IMR-90 (cell line): ENCODE results near the gene PRKN. TPM values are rescaled to one million over a fixed set of nuclear protein-coding genes. Genes with fewer than 3 reads are reported as not detected.

Source experiments
- ATAC-seq: fragments of 200-7000 bp; cut with Tn5 transposase; 2 replicates; pipeline ENCODE4 v1.9.1; 2020; ENCODE audit warnings: low read depth, mild to moderate bottlenecking, moderate library complexity
- BruUV-seq: library from RNA; stranded (reverse); fragments of 400-500 nt; replicated peaks from 2 replicates; lab custom pipeline; 2021; lab: Mats Ljungman, UMichigan
- CTCF ChIA-PET: fragments of 300-600 bp; formaldehyde crosslinking; extraction: SDS; loops from one replicate; lab custom pipeline; 2021; ENCODE audit warnings: antibody characterized with exemption; lab: Yijun Ruan, JAX
- POLR2A ChIA-PET: fragments of 300-600 bp; sonication (Branson Sonifier 250); formaldehyde crosslinking; loops from one replicate; lab custom pipeline; 2022; ENCODE audit warnings: antibody characterized with exemption; ENCODE audit not compliant: unreplicated experiment; lab: Charles Lee
- DNase-seq: peaks from one replicate; pipeline ENCODE4 v3.0.0; 2013
- H2AFZ ChIP-seq: replicated peaks from 2 replicates; pipeline ENCODE3; 2013; ENCODE audit warnings: low read length, mild to moderate bottlenecking; ENCODE audit not compliant: poor library complexity
- H2AK5ac ChIP-seq: 2 replicates; pipeline ENCODE4 v1.6.1; 2013; ENCODE audit warnings: low read depth, low read length, inconsistent platforms
- H2AK9ac ChIP-seq: replicated peaks from 2 replicates; pipeline ENCODE3; 2013; ENCODE audit warnings: mild to moderate bottlenecking, low read depth, low read length, moderate library complexity; ENCODE audit not compliant: poor library complexity
- H2BK120ac ChIP-seq: 2 replicates; pipeline ENCODE4 v1.6.1; 2013; ENCODE audit warnings: low read depth, low read length, inconsistent platforms
- H2BK15ac ChIP-seq: 3 replicates; pipeline ENCODE4 v1.6.1; 2013; ENCODE audit warnings: low read depth, low read length, inconsistent platforms
- H2BK20ac ChIP-seq: 2 replicates; pipeline ENCODE4 v1.6.1; 2013; ENCODE audit warnings: low read depth, mild to moderate bottlenecking, inconsistent platforms, low read length, moderate library complexity
- H2BK5ac ChIP-seq: 2 replicates; pipeline ENCODE4 v1.6.1; 2013; ENCODE audit warnings: mild to moderate bottlenecking, low read depth, low read length, inconsistent platforms; ENCODE audit not compliant: poor library complexity, severe bottlenecking
- H3K14ac ChIP-seq: replicated peaks from 2 replicates; pipeline ENCODE4 v1.6.1; 2013; ENCODE audit warnings: low read depth, low read length, inconsistent platforms
- H3K18ac ChIP-seq: 2 replicates; pipeline ENCODE4 v1.6.1; 2013; ENCODE audit warnings: low read depth, low read length, control low read depth
- H3K23ac ChIP-seq: 2 replicates; pipeline ENCODE4 v1.6.1; 2013; ENCODE audit warnings: low read depth, low read length, inconsistent platforms
- H3K27ac ChIP-seq: 2 replicates; pipeline ENCODE4 v1.5.1; 2013; ENCODE audit warnings: mild to moderate bottlenecking, control low read depth, low read length; ENCODE audit not compliant: insufficient read depth
- H3K27me3 ChIP-seq: 2 replicates; pipeline ENCODE4 v1.6.1; 2013; ENCODE audit warnings: low read length; ENCODE audit not compliant: control insufficient read depth, insufficient read depth
- H3K36me3 ChIP-seq: 2 replicates; pipeline ENCODE4 v1.6.1; 2013; ENCODE audit warnings: low read length, mixed read lengths; ENCODE audit not compliant: control insufficient read depth, insufficient read depth
- H3K4ac ChIP-seq: 2 replicates; pipeline ENCODE4 v1.6.1; 2013; ENCODE audit warnings: low read depth, low read length, inconsistent platforms
- H3K4me1 ChIP-seq: 2 replicates; pipeline ENCODE4 v1.6.1; 2013; ENCODE audit warnings: low read length, mixed read lengths; ENCODE audit not compliant: control insufficient read depth, insufficient read depth
- H3K4me2 ChIP-seq: 2 replicates; pipeline ENCODE4 v1.6.1; 2013; ENCODE audit warnings: low read depth, mild to moderate bottlenecking, control low read depth, low read length, moderate library complexity
- H3K4me3 ChIP-seq: 2 replicates; pipeline ENCODE4 v1.5.1; 2013; ENCODE audit warnings: low read depth, mild to moderate bottlenecking, control low read depth, low read length, moderate library complexity; ENCODE audit not compliant: insufficient read depth
- H3K56ac ChIP-seq: 2 replicates; pipeline ENCODE4 v1.6.1; 2013; ENCODE audit warnings: low read length, inconsistent platforms; ENCODE audit not compliant: insufficient read depth; ENCODE audit errors: extremely low read depth
- H3K79me1 ChIP-seq, 2 experiments: 2 replicates each; pipeline ENCODE4 v1.6.1; 2013; ENCODE audit warnings: low read length in 2 of 2, inconsistent platforms in 1 of 2, low read depth in 1 of 2
- H3K9ac ChIP-seq: 2 replicates; pipeline ENCODE4 v1.6.1; 2013; ENCODE audit warnings: low read depth, low read length, control low read depth
- H3K9me1 ChIP-seq: 2 replicates; pipeline ENCODE4 v1.6.1; 2013; ENCODE audit warnings: low read length, inconsistent platforms; ENCODE audit not compliant: insufficient read depth
- H3K9me3 ChIP-seq: 2 replicates; pipeline ENCODE4 v1.6.1; 2013; ENCODE audit warnings: low read length; ENCODE audit not compliant: control insufficient read depth, insufficient read depth
- H4K20me1 ChIP-seq: 2 replicates; pipeline ENCODE4 v1.6.1; 2013; ENCODE audit warnings: low read length, inconsistent platforms; ENCODE audit not compliant: insufficient read depth
- H4K5ac ChIP-seq: 2 replicates; pipeline ENCODE4 v1.6.1; 2013; ENCODE audit warnings: mild to moderate bottlenecking, low read depth, low read length, control low read depth
- H4K8ac ChIP-seq, 2 experiments: 2 replicates each; pipeline ENCODE4 v1.6.1; 2013; ENCODE audit warnings: low read depth in 2 of 2, low read length in 2 of 2, control low read depth in 1 of 2, inconsistent platforms in 1 of 2
- H4K91ac ChIP-seq: 2 replicates; pipeline ENCODE4 v1.6.1; 2013; ENCODE audit warnings: low read depth, low read length, inconsistent platforms; ENCODE audit not compliant: insufficient read depth
- BHLHE40 ChIP-seq: fragments of 150-350 bp; IDR thresholded peaks from 2 replicates; pipeline ENCODE4 v1.6.1; 2016; ENCODE audit warnings: mild to moderate bottlenecking, low read depth, low read length
- RCOR1 ChIP-seq: IDR thresholded peaks from 2 replicates; pipeline ENCODE4 v1.6.1; 2012; ENCODE audit warnings: mild to moderate bottlenecking, low read length, improper control_type of control experiment; ENCODE audit not compliant: insufficient replicate concordance
- RFX5 ChIP-seq: IDR thresholded peaks from 2 replicates; pipeline ENCODE4 v1.8.0; 2012; ENCODE audit warnings: low read depth, mild to moderate bottlenecking, low read length, moderate library complexity
- WGBS, 2 experiments: methylation state at CpG; one replicate each; pipeline versions ENCODE4 v1.1.5 to v1.1.7; 2013; ENCODE audit warnings: missing lambda C conversion rate in 2 of 2; ENCODE audit not compliant: insufficient read length in 1 of 2; ENCODE audit errors: extremely low coverage in 2 of 2; 5-methylcytosine and 5-hydroxymethylcytosine counted together
- dilution Hi-C: fragments of 300-500 bp; cut with HindIII; formaldehyde crosslinking; loops from one replicate; pipeline ENCODE4 v1.14.3; 2018; ENCODE audit warnings: low sequenced_read_pairs; ENCODE audit not compliant: unreplicated experiment
- in situ Hi-C: fragments of 300-500 bp; cut with MboI; formaldehyde crosslinking; loops from 3 replicates; pipeline ENCODE4 v1.14.3; 2019; ENCODE audit warnings: low sequenced_read_pairs, inconsistent platforms, mixed read lengths
- intact Hi-C: fragments of 100-400 bp; cut with micrococcal nuclease; formaldehyde crosslinking; loops from 2 replicates; pipeline ENCODE4 v1.10.0; 2022
- polyA plus RNA-seq, 3 experiments: library from polyadenylated mRNA; depleted of rRNA; stranded (reverse); fragments of >200 nt; gene quantifications; 2 replicates each; pipeline ENCODE4 v1.2.3, GENCODE V29; 2012; ENCODE audit warnings: low replicate concordance in 1 of 3
- total RNA-seq: library from RNA; depleted of rRNA; stranded (reverse); fragments of >200 nt; gene quantifications from 2 replicates; pipeline ENCODE4 v1.2.3, GENCODE V29; 2012
- TF ChIP-seq, protein P1 (sequence below): fragments of 150-350 bp; IDR thresholded peaks from 2 replicates; pipeline ENCODE4 v1.6.1; 2017; ENCODE audit warnings: mild to moderate bottlenecking, antibody characterized with exemption, low read length, low read depth
- TF ChIP-seq, protein P2 (sequence below): conservative IDR thresholded peaks from 2 replicates; pipeline ENCODE4 v1.5.1; 2012; ENCODE audit warnings: mild to moderate bottlenecking, low read depth, low read length, improper control_type of control experiment

Gene PRKN
- total and polyA plus RNA-seq, 2 of the 4 experiments (the other 2 are of a cell fraction), result 0.15 to 0.18 TPM

- H3K14ac ChIP-seq, result no peak overlapping the region
- no peaks in the 10 kb centered on the region for H3K27me3 ChIP-seq
- H3K4ac ChIP-seq, result no peak overlapping the region
- no TSS peak for BruUV-seq
- no peak overlapping the region for H2BK5ac ChIP-seq
- no peaks in the 10 kb centered on the region for H4K20me1 ChIP-seq
- no peak overlapping the region for H3K9ac ChIP-seq
- H3K79me1 ChIP-seq, result no peaks in the 10 kb centered on the region
- H3K27ac ChIP-seq, result no peak overlapping the region
- no peaks in the 10 kb centered on the region for H3K9me1 ChIP-seq
- ChIA-PET POLR2A (no interaction called here), CTCF (no interaction called here)
- H2BK20ac ChIP-seq, result no peak overlapping the region
- no peak overlapping the region for H3K4me2 ChIP-seq
- dilution Hi-C loops, result no loop called here
- no peak overlapping the region for H4K91ac ChIP-seq
- H2AK5ac ChIP-seq, result no peak overlapping the region
- no peaks in the 10 kb centered on the region for H3K4me1 ChIP-seq
- ATAC-seq (no peak), DNase-seq (no peak)
- WGBS, 2 experiments, result no CpG with 5 or more reads among the region's 1 CpG
- H3K23ac ChIP-seq, result no peak overlapping the region
- no peak overlapping the region for H4K5ac ChIP-seq
- in situ Hi-C loops, result no loop called here
- no peaks in the 10 kb centered on the region for H3K36me3 ChIP-seq
- H3K18ac ChIP-seq, result no peak overlapping the region
- no peak overlapping the region for H2BK120ac ChIP-seq
- no peak overlapping the region for H3K4me3 ChIP-seq
- H3K9me3 ChIP-seq, result peaks cover 13% of the 10 kb centered on the region
- no peak overlapping the region for H2AK9ac ChIP-seq
- TF ChIP-seq RFX5, result no peak
- TF ChIP-seq, protein P1, sequence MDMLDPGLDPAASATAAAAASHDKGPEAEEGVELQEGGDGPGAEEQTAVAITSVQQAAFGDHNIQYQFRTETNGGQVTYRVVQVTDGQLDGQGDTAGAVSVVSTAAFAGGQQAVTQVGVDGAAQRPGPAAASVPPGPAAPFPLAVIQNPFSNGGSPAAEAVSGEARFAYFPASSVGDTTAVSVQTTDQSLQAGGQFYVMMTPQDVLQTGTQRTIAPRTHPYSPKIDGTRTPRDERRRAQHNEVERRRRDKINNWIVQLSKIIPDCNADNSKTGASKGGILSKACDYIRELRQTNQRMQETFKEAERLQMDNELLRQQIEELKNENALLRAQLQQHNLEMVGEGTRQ, result no peak
- TF ChIP-seq RCOR1, result no peak
- TF ChIP-seq BHLHE40, result no peak
- TF ChIP-seq, protein P2, sequence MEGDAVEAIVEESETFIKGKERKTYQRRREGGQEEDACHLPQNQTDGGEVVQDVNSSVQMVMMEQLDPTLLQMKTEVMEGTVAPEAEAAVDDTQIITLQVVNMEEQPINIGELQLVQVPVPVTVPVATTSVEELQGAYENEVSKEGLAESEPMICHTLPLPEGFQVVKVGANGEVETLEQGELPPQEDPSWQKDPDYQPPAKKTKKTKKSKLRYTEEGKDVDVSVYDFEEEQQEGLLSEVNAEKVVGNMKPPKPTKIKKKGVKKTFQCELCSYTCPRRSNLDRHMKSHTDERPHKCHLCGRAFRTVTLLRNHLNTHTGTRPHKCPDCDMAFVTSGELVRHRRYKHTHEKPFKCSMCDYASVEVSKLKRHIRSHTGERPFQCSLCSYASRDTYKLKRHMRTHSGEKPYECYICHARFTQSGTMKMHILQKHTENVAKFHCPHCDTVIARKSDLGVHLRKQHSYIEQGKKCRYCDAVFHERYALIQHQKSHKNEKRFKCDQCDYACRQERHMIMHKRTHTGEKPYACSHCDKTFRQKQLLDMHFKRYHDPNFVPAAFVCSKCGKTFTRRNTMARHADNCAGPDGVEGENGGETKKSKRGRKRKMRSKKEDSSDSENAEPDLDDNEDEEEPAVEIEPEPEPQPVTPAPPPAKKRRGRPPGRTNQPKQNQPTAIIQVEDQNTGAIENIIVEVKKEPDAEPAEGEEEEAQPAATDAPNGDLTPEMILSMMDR, result no peak
- H3K56ac ChIP-seq, result no peak overlapping the region
- H4K8ac ChIP-seq, result no peak overlapping the region
- H2BK15ac ChIP-seq, result no peak overlapping the region
- no peak overlapping the region for H2AFZ ChIP-seq
- intact Hi-C loops, result no loop called here
Measured at GRCh38 chr6:161701056-161701455, 1026.5 kb downstream of the PRKN start.
